Sigmoid colon (tissue), 7 donors: ENCODE measurements around the gene PLA2G5. TPM values are rescaled to one million over a fixed set of nuclear protein-coding genes. Genes with fewer than 3 reads are reported as not detected.

Experiments
- DNase-seq: peaks from one replicate; pipeline ENCODE4 v3.0.0-alpha.2; 2019
- H3K27ac ChIP-seq, 4 donors: fragments of 200-600 bp; sonication (generic); one replicate each; pipeline ENCODE4 v1.5.1; 2016 to 2019; ENCODE audit warnings: mild to moderate bottlenecking in 1 of 4
- H3K27me3 ChIP-seq, 3 donors: fragments of 200-600 bp; sonication (generic); one replicate each; pipeline ENCODE4 v1.5.1; 2019; ENCODE audit warnings: mild to moderate bottlenecking in 1 of 3
- H3K36me3 ChIP-seq, 4 donors: fragments of 200-600 bp; sonication (generic); one replicate each; pipeline ENCODE4 v1.5.1; 2016 to 2019
- H3K4me1 ChIP-seq, 4 donors: fragments of 200-600 bp; sonication (generic); one replicate each; pipeline ENCODE4 v1.5.1; 2017 to 2019
- H3K4me3 ChIP-seq, 4 donors: fragments of 200-600 bp; sonication (generic); one replicate each; pipeline ENCODE4 v1.5.1; 2017 to 2019; ENCODE audit warnings: mild to moderate bottlenecking in 2 of 4, moderate library complexity in 1 of 4
- H3K9me3 ChIP-seq, 4 donors: fragments of 200-600 bp in 3 of 4; sonication (generic) in 3 of 4; one replicate each; pipeline versions ENCODE4 v1.5.1 to v1.6.1; 2013 to 2019
- CTCF ChIP-seq, 4 experiments: fragments of 450-650 bp in 3 of 4; fragments of 200-600 bp in 1 of 4; IDR thresholded peaks; one replicate each; pipeline ENCODE4 v1.5.1; 2016 to 2019; ENCODE audit warnings: antibody characterized with exemption in 4 of 4, mild to moderate bottlenecking in 3 of 4, moderate library complexity in 2 of 4
- EP300 ChIP-seq, 4 donors: sonication (generic); formaldehyde crosslinking; IDR thresholded peaks; one replicate each; pipeline ENCODE4 v1.6.1; 2017; ENCODE audit warnings: antibody characterized with exemption in 4 of 4
- POLR2A ChIP-seq, 2 donors: fragments of 450-650 bp; IDR thresholded peaks; one replicate each; pipeline ENCODE4 v1.6.1; 2016; ENCODE audit warnings: antibody characterized with exemption in 2 of 2, mild to moderate bottlenecking in 2 of 2, moderate library complexity in 2 of 2
- POLR2AphosphoS5 ChIP-seq, 4 donors: sonication (generic); formaldehyde crosslinking; IDR thresholded peaks; one replicate each; pipeline ENCODE4 v1.6.1; 2017; ENCODE audit warnings: antibody characterized with exemption in 4 of 4
- WGBS, 2 donors: extraction: QIAGEN DNeasy Blood & Tissue Kit; methylation state at CpG; one replicate each; pipeline ENCODE4 v1.1.7; 2013; 5-methylcytosine and 5-hydroxymethylcytosine counted together
- intact Hi-C: fragments of 100-400 bp; cut with DNase I; formaldehyde crosslinking; loops from one replicate; pipeline ENCODE4 v1.15.1; 2023
- polyA plus RNA-seq, 3 donors: library from polyadenylated mRNA; stranded (reverse); fragments of 200-250 nt; gene quantifications; one replicate each; pipeline ENCODE4 v1.2.3, GENCODE V29; 2013
- total RNA-seq, 4 donors: library from RNA; depleted of rRNA; stranded (reverse); fragments of >200 nt; gene quantifications; one replicate each; pipeline ENCODE4 v1.1.0, GENCODE V29; 2016
- donor health status: healthy with polysubstance abuse.
- donor health status: Bipolar disorder and iron deficiency.
- donor health status: healthy.

Gene PLA2G5
- total and polyA plus RNA-seq, 7 donors = 0.69 to 45.4 (median 18.6) TPM

GRCh38 chr1:20078171-20078651, 8.2 kb downstream of the PLA2G5 start:
- Histone ChIP-seq H3K4me1 (peaks cover 0 to 13% (median 6%) of the 10 kb centered on the region in 4 donors), H3K9me3 (no peaks in the 10 kb centered on the region), H3K27me3 (no peaks in the 10 kb centered on the region), H3K4me3 (no peak overlapping the region), H3K27ac (no peak overlapping the region), H3K36me3 (no peaks in the 10 kb centered on the region)
- TF ChIP-seq POLR2AphosphoS5 (IDR thresholded peaks at IDR 0.05) (no peak), EP300 (IDR thresholded peaks at IDR 0.05) (no peak), CTCF (IDR thresholded peaks at IDR 0.05) (no peak), POLR2A (IDR thresholded peaks at IDR 0.05) (no peak)
- WGBS, 2 donors = 50 to 71% methylated on average over 8 of the region's 8 CpGs
- intact Hi-C loops = loop anchor here (10.0 kb wide), 1 partner anchor 407 kb away; the partner anchor contains the start of gene CAMK2N1
- peak; percentile 18 for DNase-seq

DNA sequence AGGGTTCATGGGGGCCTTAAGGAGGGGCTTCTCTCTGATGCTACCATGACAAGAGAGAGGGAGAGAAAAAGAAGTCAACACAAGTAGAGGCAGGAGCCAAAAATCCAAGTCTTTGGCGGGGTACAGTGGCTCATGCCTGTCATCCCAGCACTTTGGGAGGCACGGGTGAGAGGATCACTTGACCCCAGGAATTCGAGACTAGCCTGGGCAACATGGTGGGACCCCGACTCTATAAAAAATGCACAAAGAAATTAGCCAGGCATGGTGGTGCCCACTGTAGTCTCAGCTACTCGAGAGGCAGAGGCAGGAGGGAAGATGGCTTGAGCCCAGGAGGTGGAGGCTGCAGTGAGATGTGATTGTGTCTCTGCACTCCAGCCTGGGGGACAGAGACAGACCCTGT, 8.7 kb downstream of the PLA2G5 start:
- intact Hi-C loops = loop anchor here (10.0 kb wide), 1 partner anchor 406 kb away; the partner anchor contains the start of gene CAMK2N1
- H3K27me3 ChIP-seq = no peaks in the 10 kb centered on the region
- no peak for TF ChIP-seq CTCF (IDR thresholded peaks at IDR 0.05)
- no peak for TF ChIP-seq POLR2AphosphoS5 (IDR thresholded peaks at IDR 0.05)
- no peak overlapping the region for H3K4me3 ChIP-seq
- peaks cover 0 to 17% (median 5%) of the 10 kb centered on the region in 4 donors for H3K4me1 ChIP-seq
- 83 to 86% methylated on average over 5 of the region's 5 CpGs for WGBS, 2 donors
- DNase-seq = peak; percentile 50
- H3K9me3 ChIP-seq = no peaks in the 10 kb centered on the region
- H3K27ac ChIP-seq = no peak overlapping the region
- H3K36me3 ChIP-seq = no peaks in the 10 kb centered on the region

DNA sequence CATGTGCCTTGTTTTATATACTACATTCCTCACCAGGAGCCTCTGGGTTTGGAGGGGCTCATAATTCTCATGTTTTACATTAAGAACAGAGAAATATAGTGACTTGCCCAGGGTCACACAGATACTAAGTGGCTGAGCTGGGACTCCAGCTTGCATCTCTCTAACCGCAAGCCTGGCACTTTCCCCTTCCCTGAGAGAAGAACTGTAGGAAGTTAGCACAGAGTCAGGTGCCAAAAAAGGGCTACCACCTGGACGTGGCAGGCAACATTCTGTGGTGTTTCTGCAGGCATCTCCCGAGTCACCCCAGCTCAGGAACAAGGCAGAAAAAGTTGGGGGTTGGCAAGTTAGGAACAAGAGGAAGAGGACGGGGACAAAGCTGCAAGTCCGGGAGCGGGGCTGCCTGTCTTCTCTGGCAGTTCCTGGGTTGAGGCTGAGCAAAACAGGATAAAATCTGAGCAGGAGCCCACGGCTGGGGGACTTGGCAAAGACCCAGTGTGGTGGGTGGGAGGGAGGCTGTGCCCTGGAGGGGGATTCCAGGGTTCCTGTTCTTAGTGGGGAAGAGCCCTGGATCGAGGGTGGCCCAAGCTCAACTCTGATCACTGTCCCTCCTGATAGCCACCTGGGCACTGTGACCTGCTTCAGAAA, 9.8 kb downstream of the PLA2G5 start:
- no peak overlapping the region for H3K4me3 ChIP-seq
- DNase-seq = peak; percentile 50
- intact Hi-C loops = loop anchor here (10.0 kb wide), 1 partner anchor 405 kb away; the partner anchor contains the start of gene CAMK2N1
- 66 to 70% methylated on average over 8 of the region's 8 CpGs for WGBS, 2 donors
- no peaks in the 10 kb centered on the region for H3K27me3 ChIP-seq
- no peak overlapping the region for H3K27ac ChIP-seq
- peaks cover 0 to 7% (median 2%) of the 10 kb centered on the region in 4 donors for H3K4me1 ChIP-seq
- no peaks in the 10 kb centered on the region for H3K9me3 ChIP-seq
- H3K36me3 ChIP-seq = peaks cover 0 to under 1% (median 0%) of the 10 kb centered on the region in 4 donors
- no peak for TF ChIP-seq CTCF (IDR thresholded peaks at IDR 0.05)
- TF ChIP-seq POLR2AphosphoS5 (IDR thresholded peaks at IDR 0.05) = no peak
- TF ChIP-seq POLR2A (IDR thresholded peaks at IDR 0.05) = no peak
- TF ChIP-seq EP300 (IDR thresholded peaks at IDR 0.05) = no peak

GRCh38 chr1:20080441-20081352, 10.7 kb downstream of the PLA2G5 start:
- WGBS, 2 donors = 50 to 82% methylated on average over 20 of the region's 20 CpGs
- DNase-seq = peak; percentile 56
- Histone ChIP-seq H3K4me1 (peaks cover 0 to 5% (median 2%) of the 10 kb centered on the region in 4 donors), H3K27me3 (no peaks in the 10 kb centered on the region), H3K4me3 (no peak overlapping the region), H3K9me3 (no peaks in the 10 kb centered on the region), H3K27ac (no peak overlapping the region), H3K36me3 (peaks cover 0 to 5% (median 0%) of the 10 kb centered on the region in 4 donors)
- TF ChIP-seq CTCF (IDR thresholded peaks at IDR 0.05) = no peak
- TF ChIP-seq POLR2A (IDR thresholded peaks at IDR 0.05) = no peak
- no peak for TF ChIP-seq EP300 (IDR thresholded peaks at IDR 0.05)
- no peak for TF ChIP-seq POLR2AphosphoS5 (IDR thresholded peaks at IDR 0.05)
- intact Hi-C loops = no loop called here
